Measurements from ENCODE around the gene IL1RN.

GRCh38 chr2:113150258-113150601 is 22.8 kb downstream of the IL1RN start:
- no peak for TF ChIP-seq TAF1 (CRISPR knock-in tag; IDR thresholded peaks at IDR 0.05)
- TF ChIP-seq SP1 (IDR thresholded peaks at IDR 0.05), result no peak
- TF ChIP-seq SP1 (CRISPR knock-in tag; IDR thresholded peaks at IDR 0.05), result no peak
- no peak for TF ChIP-seq SOX6 (IDR thresholded peaks at IDR 0.05)
- no peak for TF ChIP-seq SOX6 (CRISPR knock-in tag; IDR thresholded peaks at IDR 0.05)
